GM23338 (cell line): ENCODE measurements around the gene PPHLN1. TPM values are rescaled to one million over a fixed set of nuclear protein-coding genes. Genes with fewer than 3 reads are reported as not detected.
"Not testable (repeated sequence)": the region's sequence is repeated elsewhere in the genome, so short reads cannot be mapped to it uniquely, and the experiment has no call there.

Experiments used
- ATAC-seq: fragments of 200-7000 bp; cut with Tn5 transposase; 3 replicates; pipeline ENCODE4 v1.9.1; 2020
- DNase-seq: peaks from one replicate; pipeline ENCODE4 v3.0.0-alpha.2; 2015; ENCODE audit warnings: low spot score
- H2AFZ ChIP-seq: fragments of 200-600 bp; sonication (generic); 2 replicates; pipeline ENCODE4 v1.8.0; 2016; ENCODE audit warnings: antibody characterized with exemption, mild to moderate bottlenecking, moderate library complexity
- H3F3A ChIP-seq: fragments of 200-600 bp; sonication (generic); replicated peaks from 2 replicates; pipeline ENCODE4 v1.8.0; 2017; ENCODE audit warnings: antibody characterized with exemption, mixed run types, low read depth
- H3K27ac ChIP-seq: fragments of 200-600 bp; sonication (generic); 2 replicates; pipeline ENCODE4 v1.6.1; 2016; ENCODE audit warnings: low read depth
- H3K27me3 ChIP-seq: fragments of 200-600 bp; sonication (generic); 2 replicates; pipeline ENCODE4 v1.8.0; 2016; ENCODE audit warnings: mild to moderate bottlenecking, mixed run types, moderate library complexity; ENCODE audit not compliant: insufficient read depth
- H3K36me3 ChIP-seq: fragments of 200-600 bp; sonication (generic); 2 replicates; pipeline ENCODE4 v1.8.0; 2016; ENCODE audit warnings: mild to moderate bottlenecking; ENCODE audit not compliant: insufficient read depth
- H3K4me1 ChIP-seq: fragments of 200-600 bp; sonication (generic); 2 replicates; pipeline ENCODE4 v1.8.0; 2016; ENCODE audit warnings: mild to moderate bottlenecking, moderate library complexity; ENCODE audit not compliant: insufficient read depth
- H3K4me2 ChIP-seq: fragments of 200-600 bp; sonication (generic); 2 replicates; pipeline ENCODE4 v1.7.1; 2017; ENCODE audit warnings: mixed run types
- H3K4me3 ChIP-seq: fragments of 200-600 bp; sonication (generic); 2 replicates; pipeline ENCODE4 v1.6.1; 2016; ENCODE audit warnings: mixed run types
- H3K79me2 ChIP-seq: fragments of 200-600 bp; sonication (generic); replicated peaks from 2 replicates; pipeline ENCODE4 v1.8.0; 2017; ENCODE audit warnings: mild to moderate bottlenecking; ENCODE audit not compliant: insufficient read depth
- H3K9me2 ChIP-seq: fragments of 200-600 bp; sonication (generic); 2 replicates; pipeline ENCODE4 v1.8.0; 2017; ENCODE audit not compliant: insufficient read depth
- H4K20me1 ChIP-seq: fragments of 200-600 bp; sonication (generic); replicated peaks from 2 replicates; pipeline ENCODE4 v1.8.0; 2017; ENCODE audit warnings: mild to moderate bottlenecking; ENCODE audit not compliant: insufficient read depth
- H3K27ac Mint-ChIP-seq: 2 replicates; pipeline ENCODE4 v1.8.0; 2020; ENCODE audit warnings: inconsistent platforms, mild to moderate bottlenecking, moderate library complexity, mixed read lengths
- H3K27me3 Mint-ChIP-seq: 3 replicates; pipeline ENCODE4 v1.8.0; 2022; ENCODE audit warnings: low read depth, mild to moderate bottlenecking, moderate library complexity, mixed read lengths, inconsistent platforms; ENCODE audit not compliant: insufficient read depth, poor library complexity
- H3K36me3 Mint-ChIP-seq: 3 replicates; pipeline ENCODE4 v1.8.0; 2021; ENCODE audit warnings: low read depth, mild to moderate bottlenecking, inconsistent platforms, moderate library complexity, mixed read lengths
- H3K4me1 Mint-ChIP-seq: 3 replicates; pipeline ENCODE4 v1.8.0; 2020; ENCODE audit warnings: mild to moderate bottlenecking, inconsistent platforms, mixed read lengths
- H3K4me3 Mint-ChIP-seq: 3 replicates; pipeline ENCODE4 v1.8.0; 2021; ENCODE audit warnings: moderate library complexity, mild to moderate bottlenecking, inconsistent platforms, mixed read lengths
- H3K9me3 Mint-ChIP-seq: 3 replicates; pipeline ENCODE4 v1.8.0; 2020; ENCODE audit warnings: moderate library complexity, mild to moderate bottlenecking, inconsistent platforms, mixed read lengths
- NANOG ChIP-seq: IDR thresholded peaks from 2 replicates; pipeline ENCODE4 v1.6.1; 2016; ENCODE audit warnings: antibody characterized with exemption, borderline replicate concordance
- STAT1 ChIP-seq: IDR thresholded peaks from one replicate; pipeline ENCODE4 v1.6.1; 2016; ENCODE audit warnings: antibody characterized with exemption; ENCODE audit not compliant: unreplicated experiment
- ZNF114 ChIP-seq: fragments of 250-450 bp; sonication (Bioruptor Pico); IDR thresholded peaks from 2 replicates; pipeline ENCODE4 v1.5.0; 2020; ENCODE audit warnings: mild to moderate bottlenecking, moderate library complexity
- ZNF462 ChIP-seq: fragments of 250-450 bp; sonication (Bioruptor Pico); IDR thresholded peaks from 2 replicates; pipeline ENCODE4 v1.5.0; 2020; ENCODE audit warnings: mild to moderate bottlenecking, moderate library complexity
- polyA plus RNA-seq: library from polyadenylated mRNA; unstranded; fragments of >200 nt; fragmentation: Nextera tagmentation; extraction: Ambion mirVana; gene quantifications from 2 replicates; pipeline ENCODE4 v1.2.1, GENCODE V29; 2016
- total RNA-seq: library from RNA; depleted of rRNA; stranded (reverse); fragments of >200 nt; shearing (Covaris generic); gene quantifications from 2 replicates; pipeline ENCODE4 v1.2.3, GENCODE V29; 2014
- TF ChIP-seq, protein P1 (sequence below): IDR thresholded peaks from 2 replicates; pipeline ENCODE4 v1.6.1; 2016; ENCODE audit warnings: antibody characterized with exemption
- TF ChIP-seq, protein P2 (sequence below), 2 experiments: fragments of 200-600 bp in 1 of 2; sonication (generic) in 1 of 2; conservative IDR thresholded peaks; 2 replicates each; pipeline versions ENCODE4 v1.5.1 to v1.6.1; 2016 to 2017; ENCODE audit warnings: antibody characterized with exemption in 2 of 2, low read depth in 2 of 2, mild to moderate bottlenecking in 2 of 2, moderate library complexity in 1 of 2

The PPHLN1 gene
- total and polyA plus RNA-seq, 2 experiments from 2014 or later = 93.0 to 103 TPM

- TF ChIP-seq ZNF462 (CRISPR knock-in tag) (no peak), NANOG (no peak), ZNF114 (no peak), STAT1 (no peak)
- TF ChIP-seq, protein P1, sequence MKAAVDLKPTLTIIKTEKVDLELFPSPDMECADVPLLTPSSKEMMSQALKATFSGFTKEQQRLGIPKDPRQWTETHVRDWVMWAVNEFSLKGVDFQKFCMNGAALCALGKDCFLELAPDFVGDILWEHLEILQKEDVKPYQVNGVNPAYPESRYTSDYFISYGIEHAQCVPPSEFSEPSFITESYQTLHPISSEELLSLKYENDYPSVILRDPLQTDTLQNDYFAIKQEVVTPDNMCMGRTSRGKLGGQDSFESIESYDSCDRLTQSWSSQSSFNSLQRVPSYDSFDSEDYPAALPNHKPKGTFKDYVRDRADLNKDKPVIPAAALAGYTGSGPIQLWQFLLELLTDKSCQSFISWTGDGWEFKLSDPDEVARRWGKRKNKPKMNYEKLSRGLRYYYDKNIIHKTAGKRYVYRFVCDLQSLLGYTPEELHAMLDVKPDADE = no peak
- TF ChIP-seq, protein P2, sequence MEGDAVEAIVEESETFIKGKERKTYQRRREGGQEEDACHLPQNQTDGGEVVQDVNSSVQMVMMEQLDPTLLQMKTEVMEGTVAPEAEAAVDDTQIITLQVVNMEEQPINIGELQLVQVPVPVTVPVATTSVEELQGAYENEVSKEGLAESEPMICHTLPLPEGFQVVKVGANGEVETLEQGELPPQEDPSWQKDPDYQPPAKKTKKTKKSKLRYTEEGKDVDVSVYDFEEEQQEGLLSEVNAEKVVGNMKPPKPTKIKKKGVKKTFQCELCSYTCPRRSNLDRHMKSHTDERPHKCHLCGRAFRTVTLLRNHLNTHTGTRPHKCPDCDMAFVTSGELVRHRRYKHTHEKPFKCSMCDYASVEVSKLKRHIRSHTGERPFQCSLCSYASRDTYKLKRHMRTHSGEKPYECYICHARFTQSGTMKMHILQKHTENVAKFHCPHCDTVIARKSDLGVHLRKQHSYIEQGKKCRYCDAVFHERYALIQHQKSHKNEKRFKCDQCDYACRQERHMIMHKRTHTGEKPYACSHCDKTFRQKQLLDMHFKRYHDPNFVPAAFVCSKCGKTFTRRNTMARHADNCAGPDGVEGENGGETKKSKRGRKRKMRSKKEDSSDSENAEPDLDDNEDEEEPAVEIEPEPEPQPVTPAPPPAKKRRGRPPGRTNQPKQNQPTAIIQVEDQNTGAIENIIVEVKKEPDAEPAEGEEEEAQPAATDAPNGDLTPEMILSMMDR (conservative IDR thresholded peaks at IDR 0.05; ENCODE audit: low read depth in 2 of 2) = no peak
These were observed 60.3 kb downstream of the PPHLN1 start (continued) for GRCh38 chr12:42386308-42386707.

DNA sequence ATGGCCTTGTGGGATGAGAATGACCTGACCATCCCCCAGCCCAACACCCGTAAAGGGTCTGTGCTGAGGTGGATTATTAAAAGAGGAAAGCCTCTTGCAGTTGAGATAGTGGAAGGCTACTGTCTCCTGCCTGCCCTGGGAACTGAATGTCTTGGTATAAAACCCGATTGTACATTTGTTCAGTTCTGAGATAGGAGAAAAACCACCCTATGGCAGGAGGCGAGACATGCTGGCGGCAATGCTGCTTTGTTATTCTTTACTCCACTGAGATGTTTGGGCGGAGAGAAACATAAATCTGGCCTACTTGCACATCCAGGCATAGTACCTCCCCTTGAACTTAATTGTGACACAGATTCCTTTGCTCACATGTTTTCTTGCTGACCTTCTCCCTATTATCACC, 62.1 kb downstream of the PPHLN1 start:
- H3F3A ChIP-seq, H3K4me3 ChIP-seq, H3K4me1 Mint-ChIP-seq, H3K9me3 Mint-ChIP-seq, H3K27me3 Mint-ChIP-seq, H3K4me1 ChIP-seq, H3K4me3 Mint-ChIP-seq, ATAC-seq, H3K36me3 ChIP-seq, DNase-seq, H3K9me2 ChIP-seq, H3K27me3 ChIP-seq, H4K20me1 ChIP-seq, H3K4me2 ChIP-seq, H3K79me2 ChIP-seq, H3K27ac ChIP-seq, H3K27ac Mint-ChIP-seq, H2AFZ ChIP-seq: not testable (repeated sequence)
- H3K36me3 Mint-ChIP-seq = peaks cover 31% of the 10 kb centered on the region
